8988T (cell line): ENCODE results near the gene GJB6.

ENCODE experiments used
- DNase-seq: peaks from one replicate; pipeline ENCODE4 v3.0.0; 2011

GJB6 gene

DNA sequence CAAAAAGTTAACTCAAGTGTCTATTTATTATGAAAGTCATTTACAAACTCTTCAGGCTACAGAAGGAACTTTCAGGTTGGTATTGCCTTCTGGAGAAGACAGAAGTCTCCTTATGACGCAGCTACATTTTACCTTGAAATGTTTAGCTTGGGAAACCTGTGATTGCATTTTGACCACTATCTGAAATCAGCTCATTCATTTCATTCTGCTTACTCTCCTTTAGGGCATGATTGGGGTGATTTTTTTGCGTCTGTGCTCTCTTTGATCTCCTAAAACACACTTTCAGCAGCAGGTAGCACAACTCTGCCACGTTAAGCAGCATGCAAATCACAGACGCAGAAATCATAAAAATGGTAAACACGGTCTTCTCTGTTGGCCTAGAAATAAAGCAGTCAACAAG lies 9.6 kb downstream of the GJB6 start:
- DNase-seq: no peak

DNA sequence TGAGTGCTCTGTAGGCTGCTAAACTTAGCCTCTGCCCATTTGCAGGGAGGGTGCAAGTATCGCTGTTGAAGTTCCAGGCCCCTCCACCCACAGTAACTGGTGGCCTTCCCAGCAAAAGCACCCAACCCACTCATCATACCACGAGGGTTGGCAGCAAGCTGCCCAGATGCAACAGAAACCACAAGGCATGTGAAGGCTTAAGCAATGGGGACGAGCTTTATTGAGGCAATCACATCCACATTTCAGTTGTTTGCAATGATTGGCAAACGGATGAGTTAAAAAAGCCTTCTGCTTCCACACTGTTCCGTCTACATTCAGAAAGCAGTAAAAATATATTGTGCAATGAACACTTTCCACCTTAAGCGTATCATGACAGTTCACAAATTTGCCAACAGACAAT lies 10.3 kb downstream of the GJB6 start:
- no peak for DNase-seq

DNA sequence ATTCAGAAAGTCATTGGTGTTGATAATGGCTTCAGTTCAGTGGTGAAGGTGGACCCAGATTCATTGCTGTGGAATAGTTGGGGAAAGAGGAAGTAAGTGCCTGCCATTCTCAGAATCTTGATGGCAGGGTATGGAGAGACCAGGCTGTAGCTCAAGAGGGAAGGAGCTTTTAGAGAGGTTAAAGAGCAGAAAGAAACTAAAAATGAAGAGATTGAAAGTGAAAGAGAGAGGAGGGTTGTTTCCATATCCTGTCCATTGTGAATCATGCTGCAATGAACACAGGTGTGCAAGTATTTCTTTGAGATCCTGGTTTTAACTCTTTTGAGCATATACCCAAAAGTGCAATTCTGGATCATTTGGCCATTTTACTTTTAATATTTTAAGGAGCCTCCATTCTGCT lies 12.5 kb downstream of the GJB6 start:
- no peak for DNase-seq

DNA sequence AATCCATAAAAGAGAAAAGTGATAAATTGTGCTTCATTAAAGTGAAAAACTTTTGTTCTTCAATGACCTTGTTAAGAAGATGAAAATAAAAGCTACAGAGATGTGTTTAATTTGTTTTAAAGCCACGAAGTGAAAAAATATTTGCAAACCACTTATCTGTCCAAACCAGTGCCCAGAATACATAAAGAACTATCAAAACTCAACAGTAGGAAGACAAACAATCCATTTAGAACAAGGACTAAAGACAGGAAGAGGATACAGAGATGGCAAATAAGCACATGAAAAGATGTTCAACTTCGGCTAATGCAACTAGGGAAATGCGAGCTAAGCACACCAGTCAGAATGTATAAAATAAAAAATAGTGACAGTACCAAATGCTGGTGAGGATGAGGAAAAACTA lies 15.0 kb downstream of the GJB6 start:
- no peak for DNase-seq

DNA sequence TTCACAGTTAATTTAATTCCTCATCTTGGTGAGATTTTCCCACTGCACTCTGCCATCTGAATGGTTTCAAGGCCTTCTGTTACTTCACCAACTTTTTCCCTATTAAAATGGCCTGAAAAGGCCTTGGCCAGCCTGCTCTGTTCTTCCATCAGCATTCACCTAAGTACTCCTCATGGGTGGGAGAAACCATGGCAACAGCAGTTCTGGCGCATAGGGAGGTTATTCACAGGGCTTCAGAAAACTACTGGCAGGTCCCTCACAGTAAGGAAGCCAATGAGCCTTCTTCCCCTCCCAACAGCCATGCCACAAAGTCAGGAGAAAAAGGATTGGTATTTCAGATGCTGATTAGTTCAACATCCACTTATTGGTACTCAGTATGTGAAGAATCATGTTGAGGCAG lies 22.2 kb downstream of the GJB6 start:
- DNase-seq: no peak

DNA sequence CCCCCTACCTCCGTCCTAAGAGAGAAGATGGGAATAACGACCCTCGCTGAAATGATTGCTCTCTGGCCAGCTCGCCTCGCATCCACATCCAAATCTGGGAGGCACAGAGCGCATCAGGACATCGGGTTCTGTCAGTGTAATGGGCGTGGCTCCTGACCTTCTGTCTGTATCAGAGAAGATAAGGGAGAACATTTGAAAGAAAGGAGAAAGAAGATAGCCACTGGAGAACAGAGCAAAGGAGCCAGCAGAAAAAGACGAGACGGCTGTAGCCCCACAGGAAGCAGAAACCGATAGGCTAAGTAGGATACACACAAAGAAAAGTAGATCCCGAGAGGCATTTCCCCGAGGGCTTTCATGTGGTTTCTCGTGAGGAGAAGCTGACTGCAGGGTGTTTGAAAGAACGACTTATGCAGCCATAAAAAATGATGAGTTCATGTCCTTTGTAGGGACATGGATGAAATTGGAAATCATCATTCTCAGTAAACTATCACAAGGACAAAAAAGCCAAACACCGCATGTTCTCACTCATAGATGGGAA lies 25.4 kb downstream of the GJB6 start:
- no peak for DNase-seq

DNA sequence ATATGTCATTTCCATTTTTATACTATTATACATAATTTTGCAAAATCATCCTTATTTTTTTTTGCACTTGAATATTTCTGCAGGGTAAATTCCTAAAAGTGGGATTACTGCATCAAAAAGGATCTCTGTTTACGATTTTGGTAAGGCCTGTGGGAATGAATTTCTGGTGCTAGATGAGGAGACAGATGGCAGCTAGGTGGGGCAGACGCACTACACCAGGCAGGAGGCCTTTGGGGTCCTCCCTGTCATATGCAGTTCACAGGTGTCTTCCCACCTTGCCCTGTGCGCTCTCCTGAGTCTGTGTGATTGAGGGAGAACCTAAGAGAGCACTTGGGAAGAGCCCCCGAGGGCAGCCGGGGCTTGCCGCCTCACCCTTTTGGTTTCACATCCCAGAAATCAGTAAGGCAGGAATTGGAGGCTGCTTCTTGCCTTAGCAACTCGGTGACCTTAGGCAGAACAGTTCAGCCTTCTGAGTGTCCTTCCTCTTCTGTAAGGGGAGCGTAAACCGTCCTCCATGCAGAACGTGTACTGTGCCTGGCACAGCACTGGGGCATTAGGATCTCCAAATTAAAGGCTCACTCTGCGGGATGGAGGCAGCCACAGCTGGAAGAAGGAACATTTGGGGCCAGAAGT lies 25.9 kb downstream of the GJB6 start:
- DNase-seq: no peak

DNA sequence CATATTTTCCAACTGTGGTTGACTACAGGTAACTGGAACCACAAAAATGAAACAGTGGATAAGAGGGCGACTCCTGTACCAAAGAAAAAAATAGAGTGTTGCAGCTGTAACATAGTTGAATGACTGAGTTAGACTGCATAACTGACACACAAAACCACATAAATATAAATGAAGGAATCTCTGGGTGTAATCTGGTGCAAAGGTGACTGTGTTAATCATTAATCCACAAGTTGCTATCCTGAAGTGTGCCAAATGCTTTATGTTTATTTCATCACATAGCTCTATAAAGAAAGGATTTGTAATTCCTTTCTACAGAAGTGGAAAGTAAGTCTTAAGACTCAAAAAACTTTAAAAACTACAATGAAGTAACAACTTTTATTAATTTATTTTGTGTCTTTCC lies 33.3 kb downstream of the GJB6 start:
- no peak for DNase-seq

DNA sequence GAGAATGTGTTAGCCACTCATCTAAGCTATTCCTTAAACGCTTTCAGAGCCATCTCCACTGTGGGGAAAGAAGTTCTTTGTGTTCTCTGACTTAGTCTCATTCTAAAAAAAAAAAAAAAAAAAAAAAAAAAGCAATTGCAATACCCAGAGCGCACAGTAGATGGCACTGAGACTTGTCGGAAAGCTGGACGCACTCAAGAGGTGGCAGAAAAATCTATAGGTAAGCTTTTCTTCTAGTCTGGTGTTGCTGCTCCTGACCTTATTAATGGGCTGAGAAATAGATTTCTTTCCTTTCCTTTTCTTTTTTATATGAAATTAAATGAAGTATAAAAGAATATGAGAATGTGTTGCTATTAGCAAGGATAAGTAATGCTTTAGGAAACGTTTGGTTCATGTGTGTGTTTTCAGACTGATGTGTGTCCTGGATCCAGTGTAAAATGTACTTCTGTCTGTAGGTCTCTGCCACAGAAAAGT lies 34.7 kb downstream of the GJB6 start:
- DNase-seq: no peak

DNA sequence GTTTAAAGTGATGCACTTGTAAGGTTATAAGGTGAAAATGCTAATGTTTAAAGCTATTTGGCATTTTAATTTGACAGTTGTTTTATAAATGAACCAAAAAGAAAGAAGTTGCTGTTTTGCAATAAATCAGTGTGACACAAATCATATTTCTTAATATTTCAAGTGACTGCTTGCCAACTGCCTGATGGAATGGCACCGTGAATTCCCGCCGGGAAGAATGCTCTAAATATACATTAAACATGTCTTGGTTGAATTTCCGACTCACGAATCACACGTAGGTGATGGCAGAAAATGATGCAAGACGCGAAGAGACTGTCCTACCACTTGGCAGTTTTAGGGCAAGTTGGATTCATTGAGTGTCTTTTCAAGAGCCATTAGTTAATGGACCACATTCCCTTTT lies 36.3 kb downstream of the GJB6 start:
- no peak for DNase-seq

DNA sequence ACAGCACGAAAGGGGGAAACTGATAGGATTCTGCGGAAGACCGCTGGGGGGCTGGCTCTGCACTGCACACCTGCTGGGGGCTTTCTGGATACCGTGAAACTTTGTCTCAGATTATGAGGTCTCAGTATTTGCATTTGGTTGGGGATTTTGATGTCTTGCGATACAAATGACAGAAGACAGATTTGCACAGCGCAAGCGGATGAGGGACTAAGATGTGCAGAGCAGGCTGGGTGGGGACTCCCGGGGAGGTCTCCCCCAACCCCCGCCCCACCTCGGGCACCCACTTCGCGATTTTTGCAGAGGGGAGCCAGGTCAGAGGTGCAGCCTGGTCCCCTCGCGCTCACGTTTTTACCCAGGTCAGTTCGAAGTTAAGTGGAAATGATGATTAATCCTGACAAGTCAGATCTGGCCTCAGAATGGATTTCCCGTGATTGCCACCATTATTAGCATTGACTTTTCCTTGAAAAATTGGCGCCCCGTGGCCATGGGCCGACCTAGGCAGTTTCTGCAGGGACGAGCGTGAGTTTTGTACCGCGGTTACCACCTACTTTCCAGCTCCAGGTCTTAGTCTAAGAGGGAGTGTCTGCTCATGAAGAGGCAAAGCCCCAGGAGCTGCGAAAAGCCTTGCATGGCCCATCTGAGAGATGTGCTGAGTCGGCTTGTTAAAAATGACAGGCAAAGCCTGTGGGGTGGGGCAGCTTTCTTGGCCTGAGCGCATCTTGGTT lies 38.0 kb downstream of the GJB6 start:
- DNase-seq: no peak

DNA sequence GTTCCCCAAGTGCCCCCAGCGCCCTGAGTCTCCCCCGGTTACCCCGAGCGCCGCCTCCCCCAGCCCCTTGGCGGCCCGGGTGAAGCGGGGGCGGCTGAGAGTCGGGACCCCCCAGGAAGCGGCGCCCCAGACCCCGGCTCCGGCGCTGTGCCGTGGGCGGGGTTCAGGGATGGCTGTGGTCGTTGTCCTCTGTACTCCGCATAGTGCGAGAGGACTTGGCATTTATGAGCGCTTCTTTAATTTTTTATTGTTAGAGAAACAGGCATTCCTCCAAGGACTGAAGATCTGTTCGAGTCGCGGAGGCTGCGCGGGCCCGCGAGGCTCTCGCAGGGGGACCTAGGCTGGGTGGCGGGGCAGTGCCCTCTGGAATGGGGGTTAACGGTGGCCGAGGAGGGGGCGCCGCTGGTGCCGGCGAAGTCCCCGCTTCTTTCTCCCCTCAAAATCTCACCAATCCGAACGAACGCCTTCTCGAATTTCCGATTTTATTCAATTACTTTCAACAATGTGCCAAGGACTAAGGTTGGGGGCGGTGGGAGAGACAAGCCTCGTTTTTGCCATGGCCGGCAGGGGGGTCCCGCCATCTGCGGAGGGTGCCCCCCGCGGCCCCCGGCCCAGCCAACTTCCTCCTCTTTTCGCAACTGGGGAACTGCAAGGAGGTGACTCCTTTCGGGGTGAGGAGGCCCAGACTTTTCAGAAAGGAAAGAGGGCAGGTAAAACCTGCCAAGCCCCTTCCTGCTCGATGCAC lies 38.8 kb downstream of the GJB6 start:
- no peak for DNase-seq

DNA sequence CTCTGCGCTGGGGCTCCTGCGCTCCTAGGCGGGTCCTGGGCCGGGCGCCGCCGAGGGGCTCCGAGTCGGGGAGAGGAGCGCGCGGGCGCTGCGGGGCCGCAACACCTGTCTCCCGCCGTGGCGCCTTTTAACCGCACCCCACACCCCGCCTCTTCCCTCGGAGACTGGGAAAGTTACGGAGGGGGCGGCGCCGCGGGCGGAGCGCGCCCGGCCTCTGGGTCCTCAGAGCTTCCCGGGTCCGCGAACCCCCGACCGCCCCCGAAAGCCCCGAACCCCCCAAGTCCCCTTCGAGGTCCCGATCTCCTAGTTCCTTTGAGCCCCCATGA lies 39.3 kb downstream of the GJB6 start, which contains the start of gene GJB2:
GJB2 (minus strand) TSS at position 103 of the 326 bp plus-strand sequence. CDS start 3,357 bp downstream, outside the sequence.
- DNase-seq: peak; percentile 32

DNA sequence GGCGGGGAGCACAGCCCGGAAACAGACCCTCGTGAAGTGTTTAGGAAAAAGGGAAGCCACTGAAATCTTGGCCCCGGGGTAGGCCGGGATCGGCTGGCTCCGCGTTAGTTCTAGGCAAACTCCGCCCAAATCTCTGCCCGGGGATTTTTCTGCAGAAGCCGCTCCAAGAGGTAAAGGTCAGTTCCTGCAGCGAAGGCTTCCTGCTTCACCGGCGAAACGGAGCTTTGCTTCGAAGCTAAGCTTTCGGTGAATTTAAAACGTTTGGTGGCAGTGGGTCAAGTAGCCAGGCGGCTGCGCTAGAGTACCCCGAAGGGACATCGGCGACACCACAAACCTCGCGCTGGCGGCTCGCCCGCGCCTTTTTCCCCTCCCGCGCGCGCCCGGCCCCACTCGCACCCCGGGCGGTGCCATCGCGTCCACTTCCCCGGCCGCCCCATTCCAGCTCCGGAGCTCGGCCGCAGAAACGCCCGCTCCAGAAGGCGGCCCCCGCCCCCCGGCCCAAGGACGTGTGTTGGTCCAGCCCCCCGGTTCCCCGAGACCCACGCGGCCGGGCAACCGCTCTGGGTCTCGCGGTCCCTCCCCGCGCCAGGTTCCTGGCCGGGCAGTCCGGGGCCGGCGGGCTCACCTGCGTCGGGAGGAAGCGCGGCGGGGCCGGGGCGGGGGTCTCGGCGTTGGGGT lies 39.8 kb downstream of the GJB6 start:
- DNase-seq: peak; percentile 33

DNA sequence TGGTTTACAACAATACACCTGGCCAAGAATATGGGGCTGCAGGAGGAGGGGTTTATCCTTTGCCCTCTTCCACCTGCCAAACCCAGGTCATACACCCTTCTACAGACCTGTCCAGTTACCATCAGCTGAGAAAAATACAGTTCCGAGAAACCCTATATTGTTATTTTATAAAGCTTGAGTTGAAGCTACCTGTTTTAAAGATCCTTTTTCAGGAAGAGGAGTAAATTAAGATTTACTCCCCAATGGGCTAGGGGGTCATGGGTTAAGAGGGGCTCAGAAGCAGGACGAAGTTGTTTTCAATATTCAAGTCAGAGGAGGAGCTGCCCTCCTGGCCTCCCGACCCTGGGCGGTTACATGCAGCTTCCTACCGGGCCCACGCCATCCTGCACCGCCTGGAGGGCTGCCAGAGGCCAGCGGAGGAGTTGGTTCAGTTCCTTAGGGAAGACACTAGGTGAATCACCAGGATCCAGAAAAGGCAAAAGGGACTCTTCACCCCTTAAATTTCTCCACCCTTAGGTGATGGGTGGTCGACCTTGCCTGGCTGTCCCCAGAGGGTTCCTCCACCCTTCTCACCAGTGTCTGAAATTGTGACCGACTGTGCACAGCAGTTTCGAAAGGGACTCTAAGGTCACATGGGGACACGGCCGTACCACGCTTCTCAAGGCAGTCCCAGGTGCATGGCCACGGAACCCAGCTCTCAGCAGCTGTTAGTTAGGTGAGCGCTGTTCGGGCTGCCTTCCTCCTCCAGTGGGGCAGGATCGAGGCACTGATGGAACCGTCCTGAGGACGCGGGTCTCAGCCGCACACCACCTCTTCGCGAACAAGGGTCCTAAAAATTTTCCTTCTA lies 40.6 kb downstream of the GJB6 start:
- no peak for DNase-seq

DNA sequence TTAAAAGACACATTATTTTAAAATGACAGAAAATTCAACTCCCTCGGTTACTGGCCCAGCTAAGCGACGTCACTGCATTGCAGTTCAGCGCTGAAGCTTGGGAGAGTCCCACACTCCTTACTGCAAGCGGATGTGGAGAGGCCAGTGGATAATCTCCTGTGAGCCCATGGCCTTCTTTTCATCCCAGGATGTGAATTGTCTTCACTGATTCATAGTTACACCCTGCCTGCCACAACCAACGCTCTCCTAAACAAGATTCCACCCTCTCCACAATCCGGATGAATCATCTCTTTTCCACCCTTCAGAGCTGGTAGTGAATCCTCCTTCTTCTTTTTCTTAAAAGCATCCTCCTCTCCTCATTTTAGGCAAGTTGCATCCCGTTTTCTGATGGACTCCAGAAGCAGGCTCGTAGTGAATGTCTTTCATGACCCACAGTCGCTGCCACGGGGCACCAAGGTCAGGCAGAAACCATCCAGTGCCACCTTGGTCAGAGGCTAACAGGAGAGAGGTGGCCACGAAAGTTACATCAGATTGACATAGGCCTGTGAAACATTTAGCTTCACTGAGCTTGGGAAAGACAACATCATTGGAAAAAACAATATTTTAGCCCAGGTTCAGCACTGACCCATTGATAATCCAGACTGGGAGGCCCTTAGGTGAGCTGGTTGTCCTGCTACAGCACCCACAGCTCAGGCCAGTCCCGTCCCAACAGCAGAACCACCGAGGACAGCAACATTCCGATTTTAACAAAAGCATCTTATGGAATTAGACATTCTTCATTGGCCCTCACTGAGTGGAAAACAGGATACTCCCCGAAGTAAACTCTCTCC lies 41.4 kb downstream of the GJB6 start:
- no peak for DNase-seq

DNA sequence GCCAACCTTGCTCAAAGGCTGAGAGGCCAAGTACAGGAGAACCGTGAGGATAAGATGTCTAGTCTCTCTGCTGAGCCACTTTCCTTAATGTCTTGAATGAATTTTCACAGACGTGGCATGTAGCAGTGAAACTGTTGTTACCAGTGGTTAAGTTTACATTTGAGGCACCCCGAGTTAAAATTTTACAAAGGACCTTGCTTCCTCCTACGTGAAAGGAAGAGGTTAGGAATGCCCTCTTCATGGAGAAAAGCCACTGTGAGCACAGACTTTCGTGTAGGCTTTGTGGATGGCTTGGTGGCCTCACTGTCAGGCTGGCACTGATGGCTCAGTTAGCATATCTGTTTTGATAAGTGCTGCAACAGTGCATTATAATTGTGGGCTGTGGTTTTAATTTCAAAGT lies 42.0 kb downstream of the GJB6 start:
- DNase-seq: no peak

DNA sequence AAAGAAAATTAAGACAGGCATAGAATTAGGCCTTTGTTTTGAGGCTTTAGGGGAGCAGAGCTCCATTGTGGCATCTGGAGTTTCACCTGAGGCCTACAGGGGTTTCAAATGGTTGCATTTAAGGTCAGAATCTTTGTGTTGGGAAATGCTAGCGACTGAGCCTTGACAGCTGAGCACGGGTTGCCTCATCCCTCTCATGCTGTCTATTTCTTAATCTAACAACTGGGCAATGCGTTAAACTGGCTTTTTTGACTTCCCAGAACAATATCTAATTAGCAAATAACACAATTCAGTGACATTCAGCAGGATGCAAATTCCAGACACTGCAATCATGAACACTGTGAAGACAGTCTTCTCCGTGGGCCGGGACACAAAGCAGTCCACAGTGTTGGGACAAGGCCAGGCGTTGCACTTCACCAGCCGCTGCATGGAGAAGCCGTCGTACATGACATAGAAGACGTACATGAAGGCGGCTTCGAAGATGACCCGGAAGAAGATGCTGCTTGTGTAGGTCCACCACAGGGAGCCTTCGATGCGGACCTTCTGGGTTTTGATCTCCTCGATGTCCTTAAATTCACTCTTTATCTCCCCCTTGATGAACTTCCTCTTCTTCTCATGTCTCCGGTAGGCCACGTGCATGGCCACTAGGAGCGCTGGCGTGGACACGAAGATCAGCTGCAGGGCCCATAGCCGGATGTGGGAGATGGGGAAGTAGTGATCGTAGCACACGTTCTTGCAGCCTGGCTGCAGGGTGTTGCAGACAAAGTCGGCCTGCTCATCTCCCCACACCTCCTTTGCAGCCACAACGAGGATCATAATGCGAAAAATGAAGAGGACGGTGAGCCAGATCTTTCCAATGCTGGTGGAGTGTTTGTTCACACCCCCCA lies 43.2 kb downstream of the GJB6 start:
- DNase-seq: peak; percentile 34

DNA sequence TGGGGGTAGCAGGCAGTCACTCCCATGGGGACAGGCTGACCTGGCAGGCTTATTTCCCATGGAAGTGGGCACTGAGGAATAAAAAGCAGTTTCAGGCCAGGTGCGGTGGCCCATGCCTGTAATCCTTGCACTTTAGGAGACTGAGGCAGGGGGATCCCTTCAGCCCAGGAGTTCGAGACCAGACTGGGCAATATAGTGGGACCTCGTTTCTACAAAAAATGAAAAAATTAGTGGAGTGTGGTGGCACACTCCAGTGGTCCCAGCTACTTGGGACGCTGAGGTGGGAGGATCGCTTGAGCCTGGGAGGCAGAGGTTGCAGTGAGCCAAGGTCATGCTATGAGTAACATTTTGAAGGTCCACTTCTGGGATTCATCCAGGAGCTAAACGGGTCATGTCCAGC lies 45.3 kb downstream of the GJB6 start:
- no peak for DNase-seq

DNA sequence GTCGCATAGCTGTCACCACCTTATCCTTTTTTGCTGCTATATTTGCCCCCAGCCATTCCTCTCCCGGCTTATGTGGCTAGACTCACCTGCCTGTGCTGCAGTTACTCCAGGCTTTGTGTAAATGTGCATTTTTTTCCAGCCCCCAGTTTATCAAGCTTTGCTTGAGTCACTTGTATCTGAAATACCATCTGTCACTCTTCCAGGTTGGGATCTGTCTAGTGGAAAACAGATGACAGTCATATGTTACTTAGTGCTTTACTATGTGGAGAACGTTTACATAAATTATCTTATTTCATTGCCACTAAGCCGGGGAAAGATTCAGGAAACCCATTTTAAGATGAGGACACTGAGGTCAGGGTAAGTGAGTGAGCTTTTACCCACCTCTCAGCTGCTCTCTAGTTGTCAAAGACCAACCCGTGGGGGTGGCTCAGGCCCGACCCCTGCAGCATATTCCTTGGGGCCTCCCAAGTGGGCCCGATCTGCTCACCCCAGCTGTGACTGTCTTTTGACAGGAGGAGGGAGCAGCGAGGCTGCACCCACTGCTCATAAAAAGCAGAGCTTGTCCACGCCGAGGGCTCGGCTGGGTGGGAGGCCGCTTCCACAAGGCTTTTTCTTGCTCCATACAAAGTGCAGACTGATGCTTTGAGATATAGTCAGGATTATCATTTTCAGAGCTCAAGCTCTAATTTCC lies 46.6 kb downstream of the GJB6 start:
- no peak for DNase-seq
